NCI-H2029 (cell line): ENCODE data around the gene SEMA5B.

ENCODE experiments used
- DNase-seq: peaks from one replicate; lab custom pipeline; 2025; lab: John Stamatoyannopoulos, UW

SEMA5B gene

DNA sequence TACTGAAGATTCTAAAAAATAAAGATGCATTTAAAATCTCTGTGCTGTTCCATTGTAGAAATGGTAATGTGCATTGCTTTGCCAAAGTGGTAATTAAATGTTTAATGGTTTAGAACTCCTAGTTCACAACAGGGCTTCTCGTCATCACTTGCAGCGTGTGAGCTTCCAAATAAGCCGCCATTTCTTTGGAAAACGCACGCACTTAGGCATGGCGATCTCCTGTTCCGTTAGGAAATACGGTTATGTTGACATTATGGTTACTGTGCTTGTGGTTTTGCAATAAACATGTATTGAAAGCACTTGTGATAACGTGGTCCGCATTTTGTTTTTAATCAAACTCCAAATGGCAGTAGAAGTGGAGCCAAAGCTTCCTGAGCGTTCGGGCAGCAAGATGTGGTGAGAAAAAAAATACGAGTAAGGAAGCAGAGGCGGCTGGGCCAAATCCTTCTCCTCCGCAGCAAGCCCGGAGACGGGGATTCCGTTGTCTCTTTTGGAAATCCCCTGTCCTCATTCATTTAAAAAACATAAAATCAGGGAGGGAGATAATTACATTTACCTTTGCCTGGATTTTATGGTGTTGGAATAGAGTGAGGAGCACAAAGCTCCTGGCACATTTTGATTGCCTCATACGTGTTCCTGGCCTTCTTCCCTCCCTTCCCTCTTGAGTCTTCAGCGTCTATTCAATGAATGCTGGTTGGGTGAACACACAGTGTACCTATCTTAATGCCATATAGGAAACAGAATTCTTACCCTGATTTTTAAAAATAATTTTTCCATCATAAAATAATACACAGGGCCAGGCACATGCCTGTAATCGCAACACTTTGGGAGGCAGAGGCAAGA is 135.2 kb downstream of the SEMA5B start:
- peak; percentile 3 for DNase-seq

DNA sequence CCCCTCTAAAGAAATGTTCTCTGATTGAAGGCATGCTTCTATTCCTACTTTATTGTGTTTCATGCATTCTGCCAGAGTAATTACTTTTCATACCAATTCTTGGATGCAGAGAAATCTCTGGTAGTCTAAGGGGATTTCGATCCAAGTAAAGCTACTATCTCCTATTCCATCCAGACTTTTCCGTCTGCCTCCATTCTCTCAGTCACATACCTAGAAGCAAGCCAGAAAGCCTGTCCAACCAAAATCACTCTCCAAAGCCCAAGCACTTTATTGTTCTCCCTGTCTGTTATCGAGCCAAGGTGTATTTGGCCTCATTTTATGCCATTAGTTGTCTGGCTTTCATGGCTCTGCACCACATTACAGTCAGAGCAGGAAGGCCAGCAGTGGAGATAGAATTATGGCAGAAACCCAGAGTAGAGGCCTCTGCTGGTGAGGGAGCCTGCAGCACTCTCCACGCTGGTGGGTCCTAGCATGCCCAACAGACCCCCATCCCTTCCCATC is 136.8 kb downstream of the SEMA5B start:
- DNase-seq = no peak

DNA sequence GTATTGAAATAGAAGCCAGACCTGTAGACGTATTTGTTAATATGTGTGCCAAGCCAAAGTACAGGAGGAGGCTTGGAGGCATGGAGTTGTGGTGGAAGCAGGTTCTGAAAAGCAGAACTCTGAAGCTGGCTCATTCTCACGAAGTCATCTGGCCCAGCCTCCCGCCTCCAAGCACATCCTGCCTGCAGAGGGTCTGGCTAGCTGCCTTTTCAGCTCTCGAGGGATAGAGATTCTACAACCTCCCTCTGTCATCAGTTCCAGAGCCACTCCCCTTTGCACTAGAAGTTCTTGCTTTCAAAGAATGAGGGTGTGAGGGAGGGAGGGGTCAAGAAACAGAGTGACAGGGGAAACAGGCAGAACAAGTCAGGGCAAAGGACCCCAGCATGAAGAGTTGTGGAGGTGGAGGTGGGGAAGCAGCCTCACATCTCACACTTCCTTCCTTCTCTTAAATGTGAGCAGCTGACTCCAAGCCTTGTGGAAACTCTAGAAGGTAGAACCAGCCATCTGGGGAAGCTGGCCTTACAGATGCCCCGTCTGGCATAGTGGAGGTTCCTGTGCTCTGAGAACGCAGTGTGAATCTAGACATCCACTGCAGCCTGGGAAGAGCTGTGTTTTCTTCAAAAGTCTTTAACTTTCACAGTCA is 137.4 kb downstream of the SEMA5B start:
- no peak for DNase-seq

DNA sequence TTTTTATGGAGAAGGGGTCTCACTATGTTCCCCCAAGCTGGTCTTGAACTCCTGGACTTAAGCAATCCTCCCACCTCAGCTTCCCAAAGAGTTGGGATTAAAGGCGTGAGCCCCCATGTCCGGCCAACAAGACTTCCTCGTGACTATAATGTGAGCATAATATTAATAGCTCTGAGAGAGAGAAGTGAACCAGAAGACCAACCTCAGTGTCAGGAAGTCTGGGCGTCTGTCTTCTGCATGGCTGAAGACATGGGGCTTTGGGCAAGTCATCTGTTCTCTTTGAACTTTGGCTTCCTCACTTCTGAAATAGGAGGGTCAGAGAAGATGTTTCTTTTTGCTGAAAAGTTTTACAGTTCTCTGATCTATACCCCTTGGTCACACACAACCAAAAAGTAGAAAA is 140.6 kb downstream of the SEMA5B start:
- DNase-seq = no peak

DNA sequence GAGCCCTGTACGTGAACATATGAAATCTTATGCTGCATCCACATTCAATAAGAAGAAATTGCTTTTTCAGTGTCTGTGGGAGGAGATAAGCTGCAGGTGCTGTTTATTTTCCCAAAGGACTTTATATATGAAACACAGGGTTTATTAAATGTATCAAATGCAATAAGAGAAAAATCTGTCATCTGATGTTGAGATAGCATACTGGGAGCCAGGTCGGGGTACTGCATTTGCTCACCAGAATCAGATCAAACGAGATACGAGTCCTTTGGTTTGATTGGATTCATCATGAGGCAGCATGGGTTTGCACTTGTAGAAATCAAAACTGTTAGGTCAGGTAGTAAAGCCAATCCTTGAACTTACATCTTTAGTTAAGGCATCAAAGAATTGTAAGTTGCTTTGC is 141.3 kb downstream of the SEMA5B start:
- DNase-seq = no peak

DNA sequence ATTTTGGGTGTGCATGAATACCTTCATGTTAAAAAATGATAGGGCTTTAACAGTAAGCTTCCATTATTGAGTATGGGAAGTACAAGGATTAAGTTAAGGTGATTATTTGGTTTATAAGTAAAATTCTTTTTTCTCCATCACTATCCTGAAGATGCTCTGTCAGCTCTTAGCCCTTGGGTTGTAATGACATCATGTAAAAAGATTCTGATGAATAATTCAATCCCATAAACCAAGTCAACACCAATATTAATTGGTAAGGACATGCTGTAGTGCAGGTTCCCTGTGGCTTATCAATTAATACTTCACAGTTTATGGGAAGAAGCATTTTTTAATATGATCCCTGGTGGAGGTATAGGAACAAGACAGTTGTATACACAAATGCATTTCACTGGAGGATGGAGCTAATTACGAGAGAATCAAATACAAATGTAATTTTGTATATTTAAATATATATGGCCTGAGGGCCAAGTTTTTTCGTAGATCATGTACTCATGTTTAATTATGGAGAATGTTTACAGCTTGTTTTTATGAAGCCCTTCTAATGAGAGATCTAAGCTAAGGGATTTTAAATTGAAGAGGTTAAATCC is 145.1 kb downstream of the SEMA5B start:
- no peak for DNase-seq

DNA sequence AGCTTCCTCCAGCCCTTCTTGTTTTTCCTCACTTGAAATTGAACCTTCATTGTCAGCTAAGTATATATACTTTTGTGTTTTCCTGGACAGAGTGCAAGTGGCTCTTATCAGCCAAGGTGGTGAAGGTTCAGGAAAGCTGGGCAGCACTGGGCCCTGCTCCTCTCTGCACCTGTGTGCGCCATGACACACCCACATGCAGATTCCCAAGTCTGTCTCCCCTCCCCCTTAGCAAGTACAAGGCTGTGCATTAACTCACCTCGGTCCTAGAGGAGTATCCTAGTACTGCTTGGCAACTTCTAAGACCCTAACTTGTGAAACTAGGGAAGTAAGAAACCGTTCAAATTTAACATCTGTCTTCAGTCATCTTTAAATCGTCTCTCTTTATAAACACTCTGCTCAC is 146.9 kb downstream of the SEMA5B start:
- DNase-seq = no peak

DNA sequence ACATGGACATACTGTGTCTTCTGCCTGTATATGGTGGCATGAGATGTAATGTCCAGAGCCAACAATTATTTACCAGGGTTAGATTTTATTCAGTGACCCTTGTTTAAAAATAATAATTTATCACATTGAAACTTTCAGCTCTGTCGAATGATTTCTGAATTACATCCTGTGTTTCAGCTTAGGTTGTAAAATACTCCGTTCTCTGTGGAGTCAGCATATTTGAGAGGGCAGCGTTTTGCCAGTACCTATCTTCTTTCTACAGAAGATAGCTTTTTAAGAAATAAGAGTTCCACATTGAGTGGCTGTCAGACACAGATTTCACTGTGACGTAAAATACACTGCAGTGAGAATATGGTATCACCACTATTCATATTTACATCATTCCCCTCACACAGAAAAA is 147.4 kb downstream of the SEMA5B start:
- DNase-seq = no peak

DNA sequence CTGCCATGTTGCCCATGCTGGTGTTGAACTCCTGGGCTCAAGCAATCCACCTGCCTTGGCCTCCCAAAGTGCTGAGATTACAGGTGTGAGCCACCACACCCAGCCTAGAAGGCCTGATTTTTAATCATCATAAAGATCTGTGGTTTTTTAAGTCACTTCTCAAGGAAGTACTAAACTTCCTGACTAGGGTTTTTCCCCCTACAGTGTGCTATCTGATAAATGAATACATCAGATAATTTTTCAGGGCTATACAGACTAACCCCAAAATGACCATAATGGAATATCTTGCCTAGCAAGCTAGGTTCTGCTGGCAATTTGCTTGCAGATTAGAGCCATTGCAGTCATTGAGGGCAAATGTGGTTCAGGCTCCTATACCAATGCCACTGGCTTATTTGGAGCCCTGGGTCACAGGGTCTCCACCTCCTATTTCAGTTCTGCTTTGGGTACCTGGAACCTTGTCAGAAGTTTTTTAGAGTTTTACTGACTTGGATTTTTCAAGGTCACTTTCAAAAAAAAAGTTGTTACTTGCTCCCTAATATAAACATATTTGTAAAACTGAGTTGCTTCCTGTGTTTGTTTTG is 151.9 kb downstream of the SEMA5B start:
- DNase-seq = no peak

DNA sequence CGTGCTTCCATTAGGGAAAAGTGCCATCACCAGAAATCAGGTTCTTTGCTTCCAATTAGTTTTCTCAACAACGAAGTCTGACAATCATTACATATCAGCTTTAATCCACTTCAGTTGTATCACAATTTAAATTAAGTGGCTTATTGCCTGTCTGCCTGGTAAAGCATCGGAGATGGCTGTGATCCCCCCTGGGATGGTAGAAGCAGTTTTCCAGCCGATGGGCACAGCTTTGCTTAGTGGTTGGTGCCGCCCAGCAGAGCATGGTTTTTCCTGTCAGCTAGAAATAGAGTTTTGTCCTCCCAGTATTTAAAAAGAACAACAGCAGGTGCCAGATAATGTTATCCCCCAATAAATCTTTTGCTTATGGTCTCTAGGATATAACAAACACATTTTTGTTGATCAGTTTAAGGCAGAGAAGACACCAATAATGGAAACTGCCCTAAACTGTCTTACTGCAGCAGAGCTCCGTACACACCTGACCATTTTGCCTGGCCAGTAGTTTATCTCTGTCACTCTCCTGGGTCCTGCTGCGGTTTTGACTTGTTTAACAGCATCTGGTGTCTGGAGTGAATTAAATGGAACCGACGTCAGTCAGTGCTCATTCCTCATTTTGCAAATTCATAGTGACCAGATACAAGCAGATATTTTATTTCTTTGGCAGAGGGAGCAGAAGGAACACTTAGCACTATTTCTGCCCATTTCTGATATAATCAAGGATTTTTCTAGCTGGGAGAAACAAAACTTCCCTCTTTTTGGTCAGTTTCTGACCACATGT is 153.6 kb downstream of the SEMA5B start:
- DNase-seq = no peak

DNA sequence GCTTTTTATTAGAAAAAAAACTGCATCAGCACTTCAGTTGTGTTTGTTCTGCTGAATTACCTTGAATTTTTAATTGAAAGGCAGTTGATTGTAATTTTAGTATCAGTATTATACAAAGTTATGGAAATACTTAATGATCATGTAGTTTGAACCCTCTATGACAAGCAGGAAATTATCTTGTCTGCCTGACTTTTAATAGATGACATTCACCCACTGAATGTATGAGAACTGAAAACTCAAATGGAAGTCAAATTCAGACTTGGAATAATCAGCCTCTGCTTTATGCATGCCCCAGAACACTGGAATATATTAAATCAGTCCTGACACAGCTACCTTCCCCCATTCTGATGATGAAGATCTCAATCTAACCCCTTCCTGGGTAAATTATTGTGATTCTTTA is 159.2 kb downstream of the SEMA5B start:
- DNase-seq = no peak

DNA sequence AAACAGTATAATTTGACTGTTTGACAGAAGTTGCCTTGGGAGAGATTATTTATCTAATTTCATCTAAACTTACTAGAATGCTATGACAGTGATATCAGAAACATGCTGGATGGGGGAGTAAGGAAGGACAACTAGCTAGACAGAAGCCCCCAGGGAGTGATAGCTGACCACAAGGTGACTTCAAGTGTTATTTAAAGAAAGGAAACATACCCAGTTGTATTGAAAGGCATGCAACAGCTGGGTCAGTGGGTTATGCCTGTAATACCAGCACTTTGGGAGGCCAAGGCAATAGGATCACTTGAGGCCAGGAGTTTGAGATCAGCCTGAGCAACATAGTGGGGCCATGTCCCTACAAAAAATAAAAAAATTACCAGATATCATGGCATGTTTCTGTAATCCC is 163.1 kb downstream of the SEMA5B start:
- DNase-seq = no peak

DNA sequence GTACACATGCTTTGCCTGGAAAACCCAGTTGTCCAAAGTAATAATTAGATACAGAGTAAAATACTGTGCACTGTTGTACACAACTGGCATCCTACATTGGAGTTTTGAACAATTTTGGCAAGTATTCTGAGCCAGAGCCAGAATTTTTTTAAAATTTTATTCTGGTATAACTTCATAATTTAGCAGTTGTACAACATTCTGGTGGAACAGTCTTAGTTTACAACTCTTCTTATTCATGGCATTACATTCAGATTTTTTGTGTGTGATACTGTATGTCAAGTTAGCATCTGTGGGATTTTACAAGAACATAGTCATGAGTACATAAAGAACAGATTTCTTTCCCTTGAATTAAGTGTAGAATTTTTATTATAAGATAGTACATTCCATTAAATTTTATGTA is 165.2 kb downstream of the SEMA5B start:
- no peak for DNase-seq
